Stimulated activated CD8-positive, alpha-beta memory T cell treated with anti-CD3 and anti-CD28 coated beads, Interleukin-4, amount 100 ng/mL, for 24 hours (primary cell): Measurements from ENCODE around the gene WDR26.
"Not testable (repeated sequence)": the region's sequence is repeated elsewhere in the genome, so short reads cannot be mapped to it uniquely, and the experiment has no call there.

Experiments used
- DNase-seq: peaks from one replicate; pipeline ENCODE4 v3.0.0-alpha.2; 2020; ENCODE audit warnings: low read depth

The WDR26 gene

GRCh38 chr1:224434691-224435317, at the start of gene WDR26:
Gene WDR26 (minus strand): TSS chr1:224434797.
- DNase-seq, result peak; percentile 66

- DNase-seq, result not testable (repeated sequence)
Observed at GRCh38 chr1:224483206-224483605, 48.6 kb upstream of the WDR26 start.

GRCh38 chr1:224482619-224483018, 48.0 kb upstream of the WDR26 start:
- DNase-seq, result no peak

- DNase-seq, result no peak
Observed at GRCh38 chr1:224481601-224482000, 47.0 kb upstream of the WDR26 start.

GRCh38 chr1:224480888-224481459, 46.4 kb upstream of the WDR26 start:
- DNase-seq, result not testable (repeated sequence)

GRCh38 chr1:224480200-224480599, 45.6 kb upstream of the WDR26 start:
- not testable (repeated sequence) for DNase-seq

GRCh38 chr1:224472806-224473205, 38.2 kb upstream of the WDR26 start:
- DNase-seq, result no peak

- no peak for DNase-seq
Observed at GRCh38 chr1:224466154-224466553, 31.6 kb upstream of the WDR26 start.

GRCh38 chr1:224459966-224460365, 25.4 kb upstream of the WDR26 start:
- DNase-seq, result no peak

GRCh38 chr1:224458996-224459395, 24.4 kb upstream of the WDR26 start:
- no peak for DNase-seq

GRCh38 chr1:224458296-224458695, 23.7 kb upstream of the WDR26 start:
- DNase-seq, result no peak

- no peak for DNase-seq
Observed at GRCh38 chr1:224457782-224458144, 23.2 kb upstream of the WDR26 start.

- no peak for DNase-seq
Observed at GRCh38 chr1:224456637-224456953, 22.0 kb upstream of the WDR26 start.

- DNase-seq, result no peak
Observed at GRCh38 chr1:224454402-224455055, 19.9 kb upstream of the WDR26 start.

GRCh38 chr1:224450561-224451350, 16.2 kb upstream of the WDR26 start:
- no peak for DNase-seq

GRCh38 chr1:224450159-224450558, 15.6 kb upstream of the WDR26 start:
- DNase-seq, result no peak

GRCh38 chr1:224448453-224449017, 13.9 kb upstream of the WDR26 start:
- no peak for DNase-seq

- no peak for DNase-seq
Observed at GRCh38 chr1:224447971-224448370, 13.4 kb upstream of the WDR26 start.

GRCh38 chr1:224447251-224447650, 12.7 kb upstream of the WDR26 start:
- DNase-seq, result no peak

- no peak for DNase-seq
Observed at GRCh38 chr1:224438989-224439388, 4.4 kb upstream of the WDR26 start.

GRCh38 chr1:224435999-224436398, 1.4 kb upstream of the WDR26 start:
- DNase-seq, result no peak

- DNase-seq, result no peak
Observed at GRCh38 chr1:224435318-224435763, 744 bp upstream of the WDR26 start.
